ENCODE data around the gene NEURL1B.

The NEURL1B gene

GRCh38 chr5:172715931-172716682, 75.0 kb downstream of the NEURL1B start:
- DNase-seq (ENCODE audit: low spot score) = no peak

DNA sequence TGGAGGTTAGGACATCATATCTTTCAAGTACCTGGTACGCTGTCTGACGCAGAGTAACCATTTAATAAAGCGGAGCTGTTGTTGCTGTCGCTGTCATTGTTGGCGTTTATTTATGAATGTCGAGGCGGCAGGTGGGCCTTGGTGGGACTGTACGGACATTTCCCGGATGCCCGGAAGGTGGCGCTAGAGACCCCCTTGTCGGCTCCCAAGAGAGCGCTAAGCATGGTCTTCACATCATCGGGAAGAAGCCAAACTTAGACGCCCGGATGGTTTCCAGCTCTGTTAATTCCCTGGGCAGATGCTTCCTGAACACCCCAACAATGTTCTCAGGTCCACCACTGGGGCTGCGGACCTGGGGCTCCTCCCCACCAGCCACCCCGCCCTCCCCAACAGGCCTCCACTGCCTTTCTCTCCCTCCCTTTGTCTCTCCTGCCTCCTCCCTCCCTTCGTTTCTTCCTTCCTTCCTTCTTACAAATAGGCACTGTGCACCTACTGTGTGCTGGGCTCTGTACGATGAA, 75.8 kb downstream of the NEURL1B start:
- peak; percentile 87 for DNase-seq (ENCODE audit: low spot score)

GRCh38 chr5:172717481-172718195, 76.6 kb downstream of the NEURL1B start:
- DNase-seq (ENCODE audit: low spot score) = no peak

GRCh38 chr5:172718527-172719114, 77.6 kb downstream of the NEURL1B start:
- DNase-seq (ENCODE audit: low spot score) = no peak

DNA sequence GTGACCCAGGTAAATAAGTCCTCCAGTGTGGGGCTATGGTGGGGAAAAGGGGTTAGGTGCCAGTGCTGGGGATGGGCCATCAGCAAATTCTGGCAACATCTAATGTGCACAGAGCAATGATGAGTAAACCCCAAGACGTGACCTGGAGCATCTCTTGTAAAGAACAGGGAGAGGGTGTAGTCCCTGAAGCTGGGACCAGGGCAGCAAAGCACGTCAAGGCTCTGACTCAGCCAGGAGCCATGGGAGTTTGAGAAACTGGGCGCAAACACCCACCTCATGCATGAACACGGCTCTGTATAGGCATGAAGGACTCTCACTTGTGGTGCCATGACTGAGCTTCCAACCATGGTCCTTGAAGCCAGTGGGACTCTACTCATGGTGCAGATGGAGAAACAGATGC, 78.1 kb downstream of the NEURL1B start:
- DNase-seq (ENCODE audit: low spot score) = no peak

DNA sequence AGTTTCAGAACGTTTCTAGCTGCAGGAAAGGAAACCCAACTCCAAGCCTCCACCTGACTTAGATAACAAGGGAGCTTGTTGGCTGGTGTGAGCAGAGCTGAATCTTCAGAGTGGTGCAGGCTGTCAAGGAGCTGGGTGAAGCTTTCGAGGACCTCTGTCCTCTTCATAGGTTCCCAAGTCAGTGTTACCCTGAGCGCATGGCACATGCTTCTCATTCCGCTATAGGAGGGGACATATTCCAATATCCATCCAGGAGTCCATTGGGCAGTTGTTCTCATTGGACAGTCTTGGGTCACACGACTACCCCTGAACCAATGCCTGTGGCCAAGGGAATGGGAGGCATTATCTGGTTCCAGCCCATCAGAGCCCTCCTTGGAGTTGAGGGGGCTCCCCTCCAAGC, 79.6 kb downstream of the NEURL1B start:
- DNase-seq (ENCODE audit: low spot score) = no peak

DNA sequence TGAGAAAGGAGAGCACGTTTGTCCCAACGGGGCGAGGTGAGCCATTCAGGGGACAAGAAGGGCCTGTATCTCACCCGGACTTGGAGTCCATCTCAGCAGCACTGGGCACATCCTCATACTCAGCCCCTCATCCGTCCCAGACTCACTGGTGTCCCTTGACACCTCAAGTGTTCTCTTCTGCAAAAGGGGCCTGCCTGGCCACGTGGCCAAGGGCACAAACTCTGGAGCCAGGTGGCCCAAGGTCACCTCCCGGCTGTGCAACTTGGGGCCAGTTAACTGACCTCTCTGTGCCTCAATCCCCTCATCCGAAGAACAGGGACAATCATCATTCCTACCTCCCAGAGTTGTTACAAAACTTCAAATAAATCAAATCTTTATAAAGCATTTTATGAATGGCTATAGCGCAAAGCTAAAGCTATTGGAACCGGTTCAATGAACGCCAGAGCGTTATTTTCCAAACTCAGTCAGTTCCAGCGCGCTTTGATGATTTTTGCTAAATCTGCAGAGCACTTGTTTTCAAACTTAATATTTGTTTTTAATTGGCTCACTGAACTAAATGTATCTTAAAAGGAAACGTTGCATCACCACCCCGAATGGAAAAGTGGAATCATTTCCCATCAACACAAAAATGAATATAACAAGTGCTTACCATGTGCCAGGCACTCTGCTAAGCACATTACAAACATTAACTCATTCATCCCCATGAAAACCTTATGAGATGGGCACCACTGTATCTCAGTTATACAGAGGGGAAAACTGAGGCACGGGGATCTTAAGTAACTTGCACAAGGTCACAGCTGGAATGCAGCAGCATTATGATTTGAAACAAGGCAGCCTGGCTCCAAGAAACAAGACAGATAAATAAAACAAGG, 80.6 kb downstream of the NEURL1B start:
- no peak for DNase-seq (ENCODE audit: low spot score)

- DNase-seq (ENCODE audit: low spot score) = no peak
Observed at GRCh38 chr5:172722327-172722815, 81.3 kb downstream of the NEURL1B start.

DNA sequence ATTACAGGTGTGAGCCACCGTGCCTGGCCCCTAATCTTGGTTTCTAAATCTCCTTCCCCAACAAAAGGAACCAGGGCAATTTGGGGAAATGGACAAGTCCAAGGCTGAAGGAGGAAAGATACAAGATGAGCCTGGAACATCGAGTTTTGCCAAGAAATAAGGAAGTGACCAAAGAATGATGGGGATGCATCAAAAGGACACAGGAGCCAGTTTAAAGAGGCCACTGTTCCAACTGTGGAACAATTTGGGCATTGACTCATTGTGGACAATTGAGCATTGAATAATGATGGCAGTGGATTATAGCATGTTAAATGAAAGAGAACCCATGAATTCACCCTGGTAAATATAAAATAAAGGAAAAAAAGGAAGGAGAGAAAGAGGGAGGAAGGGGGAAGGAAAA, 82.4 kb downstream of the NEURL1B start:
- DNase-seq (ENCODE audit: low spot score) = no peak

DNA sequence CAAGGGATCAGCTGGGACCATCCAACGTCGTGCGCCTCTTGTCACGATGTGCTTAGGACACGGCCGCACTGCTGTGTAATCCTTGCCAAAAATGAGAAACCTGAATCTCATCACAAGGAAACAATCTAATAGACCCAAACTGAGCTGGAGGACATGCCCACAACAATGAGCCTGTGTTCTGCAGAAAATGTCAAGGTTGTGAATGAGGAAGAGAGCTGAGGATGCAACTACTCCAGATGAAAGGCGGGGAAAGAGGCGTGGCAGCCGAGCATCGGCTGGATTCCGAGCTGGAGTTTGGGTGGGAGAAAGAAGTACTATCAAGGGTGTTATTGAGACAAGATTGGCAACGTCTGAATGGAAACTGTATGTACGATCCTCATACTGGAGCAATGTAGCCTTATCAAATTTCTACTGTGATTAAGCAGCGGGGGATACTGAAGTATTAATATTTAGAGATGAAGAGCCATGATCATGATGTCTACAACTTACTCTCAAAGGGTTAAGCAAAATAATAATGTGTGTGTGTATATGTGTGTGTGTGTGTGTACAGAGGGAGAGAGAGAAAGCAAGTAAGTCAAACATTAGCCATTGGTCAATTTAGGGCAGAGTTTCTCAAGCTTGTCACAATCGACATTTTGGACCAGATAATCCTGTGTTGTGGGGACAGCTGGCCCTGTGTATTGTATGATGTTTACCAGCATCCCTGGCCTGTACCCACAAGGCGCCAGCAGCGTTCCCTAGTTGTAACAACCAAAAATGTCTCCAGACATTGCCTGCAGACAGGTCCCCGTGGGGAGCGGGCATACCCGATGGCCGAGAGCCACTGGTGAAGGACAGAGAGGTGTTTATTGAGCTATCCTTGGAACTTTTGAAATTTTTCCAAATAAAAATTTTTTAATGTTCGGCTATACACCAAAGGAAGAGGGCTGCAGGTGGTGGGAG, 83.5 kb downstream of the NEURL1B start:
- DNase-seq (ENCODE audit: low spot score) = no peak

GRCh38 chr5:172725273-172725672, 84.2 kb downstream of the NEURL1B start:
- DNase-seq (ENCODE audit: low spot score) = no peak

- no peak for DNase-seq (ENCODE audit: low spot score)
Observed at GRCh38 chr5:172725785-172726184, 84.7 kb downstream of the NEURL1B start.

GRCh38 chr5:172726966-172727365, 85.9 kb downstream of the NEURL1B start:
- no peak for DNase-seq (ENCODE audit: low spot score)

DNA sequence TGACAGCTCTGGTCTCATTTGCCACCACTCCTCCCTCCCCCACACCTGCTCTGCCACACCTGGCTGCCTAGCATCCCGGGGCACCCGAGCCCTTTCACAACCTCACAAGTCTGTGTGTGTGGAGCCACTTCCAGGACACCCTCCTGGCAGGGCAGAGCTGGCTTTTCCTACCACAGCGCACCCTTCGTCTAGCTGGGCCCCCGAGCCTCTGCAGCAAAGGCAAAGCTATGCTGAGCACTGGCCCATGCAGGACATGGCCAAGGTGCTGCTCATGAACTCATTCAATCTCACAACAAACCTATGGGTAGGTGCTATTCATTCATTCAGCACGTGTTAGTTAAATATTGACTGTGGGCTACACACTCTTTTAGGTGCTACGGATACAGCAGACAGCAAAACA, 86.5 kb downstream of the NEURL1B start:
- no peak for DNase-seq (ENCODE audit: low spot score)

GRCh38 chr5:172728481-172729241, 87.6 kb downstream of the NEURL1B start:
- DNase-seq (ENCODE audit: low spot score) = no peak

- DNase-seq (ENCODE audit: low spot score) = no peak
Observed at GRCh38 chr5:172729588-172729987, 88.5 kb downstream of the NEURL1B start.

- no peak for DNase-seq (ENCODE audit: low spot score)
Observed at GRCh38 chr5:172730222-172730621, 89.2 kb downstream of the NEURL1B start.

DNA sequence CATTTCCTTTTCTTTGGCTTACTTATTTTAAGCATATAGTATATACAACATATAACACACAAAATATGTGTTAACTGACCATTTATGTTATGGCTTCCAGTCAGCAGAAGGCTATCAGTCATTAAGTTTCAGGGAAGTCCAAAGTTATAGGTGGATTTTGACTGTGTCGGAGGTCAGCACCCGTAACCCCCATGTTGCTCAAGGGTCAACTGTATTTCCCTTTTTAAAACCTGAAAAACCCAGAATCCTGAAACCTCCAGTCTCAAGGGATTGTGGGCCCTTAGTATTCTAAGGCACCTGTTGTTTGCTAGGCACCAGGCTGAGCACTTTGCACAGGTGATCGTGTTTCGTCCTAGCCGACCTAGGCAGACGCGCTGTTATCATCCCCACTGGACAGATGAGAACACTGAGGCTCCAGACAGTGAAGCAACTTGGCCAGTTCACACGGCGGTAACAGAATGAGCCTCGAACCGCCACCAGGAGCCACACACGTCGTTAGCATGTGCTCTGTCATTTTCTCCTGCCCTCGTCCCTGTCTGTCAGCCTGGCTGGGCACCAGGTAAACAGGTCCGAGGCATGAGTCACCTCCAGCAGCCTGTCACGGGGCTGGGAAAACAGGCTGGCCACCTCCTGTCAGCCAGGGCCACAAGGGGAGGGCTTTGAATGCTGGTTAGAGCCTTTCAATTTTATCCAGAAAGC, 90.1 kb downstream of the NEURL1B start:
- DNase-seq (ENCODE audit: low spot score) = no peak

DNA sequence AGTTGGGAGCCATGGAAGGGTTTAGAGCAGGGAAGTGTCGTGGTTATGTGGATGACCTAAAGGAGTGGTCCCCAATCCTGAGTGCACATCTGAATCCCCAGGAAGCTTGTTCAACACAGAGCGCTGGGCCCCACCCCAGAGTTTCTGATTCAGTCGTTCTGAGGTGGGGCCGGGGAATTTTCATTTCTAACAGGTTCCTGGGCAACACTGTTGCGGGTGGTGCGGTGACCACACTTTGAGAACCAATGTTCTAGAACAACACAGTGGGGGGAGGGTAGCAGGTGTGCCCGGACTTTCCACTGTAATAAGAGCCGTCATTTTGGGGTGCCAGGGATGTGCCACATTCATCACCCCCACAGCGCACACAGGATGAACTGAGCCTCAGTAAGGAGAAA, 90.6 kb downstream of the NEURL1B start:
- DNase-seq (ENCODE audit: low spot score) = no peak
